Right hindlimb (tissue), 1 donor: ENCODE measurements around the gene XYLT2.

Experiments
- DNase-seq: peaks from one replicate; pipeline ENCODE4 v3.0.0-alpha.2; 2018

Gene XYLT2

DNA sequence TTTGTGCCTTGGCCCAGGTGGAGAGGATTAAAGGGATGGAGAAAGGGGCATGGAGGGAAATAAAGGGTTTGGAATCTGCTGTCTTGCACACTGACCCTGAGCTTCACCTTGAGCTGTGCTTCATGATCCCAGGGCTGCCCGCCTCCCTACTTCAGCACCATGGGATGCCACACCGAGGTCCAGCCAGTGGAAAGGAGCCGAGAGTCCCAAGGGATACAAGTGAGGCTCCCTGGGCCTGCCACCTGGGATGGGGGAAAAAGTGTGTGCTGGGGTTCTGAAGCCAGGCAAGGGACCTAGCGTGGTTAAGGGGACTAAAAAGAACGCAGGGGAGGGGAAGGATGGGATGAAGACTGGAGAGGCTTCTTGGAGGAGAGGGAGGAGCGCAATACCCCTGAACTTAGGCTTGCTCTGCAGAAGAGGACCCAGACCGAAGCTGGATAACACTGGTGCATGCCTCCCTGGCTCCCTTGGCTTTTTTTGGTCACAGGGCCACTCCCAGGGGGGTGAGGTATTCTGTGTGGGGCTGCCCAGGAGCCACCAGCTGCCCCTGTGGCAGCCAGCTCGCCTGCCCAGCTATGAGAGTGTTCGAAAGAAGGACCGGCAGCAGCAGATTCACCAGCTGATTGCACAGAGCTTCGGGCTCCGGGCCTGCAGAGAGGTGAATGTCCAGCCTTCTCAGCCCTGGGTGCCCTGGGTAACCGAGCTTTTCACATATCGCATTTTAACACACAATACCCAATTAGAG is 19.9 kb downstream of the XYLT2 start:
- no peak for DNase-seq

DNA sequence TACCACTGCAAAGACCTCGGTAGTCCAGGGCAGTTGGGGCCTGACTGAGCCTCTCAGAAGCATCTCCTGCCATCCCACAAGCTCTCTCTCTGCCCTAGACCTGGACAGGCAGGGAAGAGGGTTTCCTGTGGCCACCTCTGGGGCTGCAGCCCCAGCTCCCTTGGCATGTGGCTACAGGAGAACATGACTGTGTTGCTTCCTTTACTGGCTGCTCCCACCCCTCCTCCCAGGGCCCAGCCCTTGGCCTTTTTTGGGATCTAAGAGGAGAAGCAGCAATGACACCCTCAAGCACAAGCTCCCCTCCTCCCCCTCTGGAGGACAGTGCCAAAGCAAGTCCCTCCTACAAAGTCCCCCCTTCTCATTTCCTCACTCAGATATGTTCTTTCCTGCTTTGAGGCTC is 21.5 kb downstream of the XYLT2 start:
- DNase-seq, result no peak

DNA sequence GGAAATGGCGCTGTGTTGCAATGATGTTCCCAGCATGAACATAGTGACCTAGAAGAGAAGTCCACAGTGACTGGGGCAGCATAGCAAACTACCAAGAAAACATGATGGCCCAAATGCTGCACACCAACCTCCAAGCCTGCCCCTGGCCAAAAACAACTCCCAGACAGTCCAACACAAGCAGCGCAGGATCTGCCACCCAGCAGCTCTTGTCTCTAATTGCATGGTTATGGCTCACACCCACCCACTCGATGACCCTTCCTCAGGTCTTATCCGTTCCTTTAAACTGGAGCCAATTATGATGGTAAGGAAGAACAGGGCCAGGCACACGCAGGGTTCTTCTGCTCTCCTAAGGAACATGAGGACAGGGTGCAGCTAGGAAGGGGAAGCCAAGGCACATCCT is 24.1 kb downstream of the XYLT2 start:
- DNase-seq, result no peak

DNA sequence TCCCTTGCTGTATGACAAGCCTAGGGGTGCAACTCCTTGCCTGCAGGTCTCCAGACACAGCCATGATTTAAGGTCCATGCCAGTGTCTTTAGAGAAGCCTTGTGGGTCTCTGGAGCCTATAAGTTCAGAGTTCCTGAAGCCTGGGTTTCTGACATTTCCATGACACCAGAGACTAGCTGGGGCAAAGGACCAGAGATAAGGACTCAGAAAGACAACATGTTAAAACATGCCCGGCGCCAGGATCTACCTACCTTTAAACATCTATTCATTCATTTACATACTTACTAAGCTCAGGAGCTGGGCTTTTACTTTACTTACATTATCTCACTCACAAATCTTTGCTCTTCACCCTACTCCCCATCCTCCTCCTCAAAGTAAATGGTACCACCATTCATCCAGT is 25.6 kb downstream of the XYLT2 start:
- no peak for DNase-seq

DNA sequence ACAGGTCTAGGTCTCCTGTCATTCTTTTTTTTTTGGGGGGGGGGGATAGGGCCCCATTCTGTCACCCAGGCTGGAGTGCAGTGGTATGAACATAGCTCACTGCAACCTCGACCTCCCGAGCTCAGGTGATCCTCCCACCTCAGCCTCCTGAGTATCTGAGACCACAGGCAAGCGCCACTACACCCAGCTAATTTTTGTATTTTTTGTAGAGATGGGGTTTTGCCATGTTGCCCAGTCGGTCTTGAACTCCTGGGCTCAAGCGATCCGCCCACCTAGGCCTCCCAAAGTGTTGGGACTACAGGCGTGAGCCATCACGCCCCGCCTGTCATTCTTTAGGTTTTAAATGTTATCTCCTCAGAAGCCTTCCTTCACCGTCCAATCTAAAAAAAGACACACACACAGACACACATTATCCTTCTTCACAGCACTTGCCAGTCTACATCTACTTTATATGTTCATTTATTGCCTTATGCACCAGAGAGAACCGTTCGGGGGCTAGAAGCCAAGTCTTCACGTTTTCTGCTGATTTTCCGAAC is 26.4 kb downstream of the XYLT2 start:
- DNase-seq, result no peak

DNA sequence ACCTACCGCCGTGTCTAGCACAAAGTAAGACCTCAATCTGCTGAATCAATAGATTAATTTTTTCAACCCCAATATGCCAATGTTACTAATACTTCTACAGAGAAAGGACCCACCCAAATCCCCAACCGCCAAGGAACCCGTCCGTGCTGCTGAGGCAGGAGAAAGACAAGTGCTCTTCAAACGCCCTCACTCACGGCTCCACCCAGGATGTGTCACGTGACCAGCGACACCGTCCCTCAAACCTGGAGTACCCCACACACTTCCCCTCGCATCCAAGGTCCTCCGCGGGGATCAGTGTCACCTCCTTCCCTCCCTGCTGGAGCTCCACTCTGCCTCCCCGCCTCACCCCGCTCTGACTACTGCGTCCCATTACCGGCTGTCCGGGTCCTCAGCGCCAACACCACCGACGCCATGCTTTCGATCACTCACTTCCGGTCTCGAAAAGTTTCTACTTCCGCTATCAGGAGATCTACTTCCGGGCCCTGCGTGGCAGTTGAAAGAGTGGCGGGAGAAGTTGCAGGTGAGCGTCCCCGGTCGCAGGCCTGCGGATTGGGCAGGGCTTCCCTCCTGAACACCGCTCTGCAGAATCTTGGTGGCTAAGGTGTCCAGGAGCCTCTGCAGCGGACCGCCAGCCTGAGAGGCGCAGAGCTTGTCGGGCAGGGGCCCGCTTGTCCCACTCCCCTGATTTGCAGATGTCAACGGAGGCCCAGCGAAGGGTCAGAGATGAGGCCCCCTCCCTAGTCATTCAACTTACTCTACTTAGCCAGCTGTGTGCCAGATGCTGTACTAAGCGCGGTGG is 27.0 kb downstream of the XYLT2 start, which contains the start of the genes EME1 and MRPL27:
Gene EME1 (plus strand): TSS at position 472 of the 799 bp plus-strand sequence. CDS start 1,980 bp downstream, outside the sequence.
Gene MRPL27 (minus strand): TSS at position 427 of the 799 bp plus-strand sequence. CDS start 14 bp downstream, at position 413.
- peak; percentile 93 for DNase-seq

DNA sequence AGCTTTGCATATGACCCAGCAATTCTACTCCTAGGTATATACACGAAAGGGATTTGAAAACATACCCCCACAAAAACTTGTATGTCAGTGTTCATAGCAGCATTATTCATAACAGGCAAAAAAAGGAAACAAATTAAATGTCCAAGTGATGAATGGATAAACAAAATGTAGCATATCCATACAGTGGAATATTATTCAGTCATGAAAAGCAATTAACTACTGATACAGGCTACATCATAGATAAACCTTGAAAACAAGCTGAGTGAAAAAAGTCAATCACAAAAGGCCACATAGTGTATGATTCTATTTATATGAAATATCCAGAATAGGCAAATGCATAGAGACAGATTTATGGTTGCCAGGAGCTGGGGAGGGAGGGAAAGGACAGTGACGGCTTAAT is 27.8 kb downstream of the XYLT2 start:
- DNase-seq, result no peak

DNA sequence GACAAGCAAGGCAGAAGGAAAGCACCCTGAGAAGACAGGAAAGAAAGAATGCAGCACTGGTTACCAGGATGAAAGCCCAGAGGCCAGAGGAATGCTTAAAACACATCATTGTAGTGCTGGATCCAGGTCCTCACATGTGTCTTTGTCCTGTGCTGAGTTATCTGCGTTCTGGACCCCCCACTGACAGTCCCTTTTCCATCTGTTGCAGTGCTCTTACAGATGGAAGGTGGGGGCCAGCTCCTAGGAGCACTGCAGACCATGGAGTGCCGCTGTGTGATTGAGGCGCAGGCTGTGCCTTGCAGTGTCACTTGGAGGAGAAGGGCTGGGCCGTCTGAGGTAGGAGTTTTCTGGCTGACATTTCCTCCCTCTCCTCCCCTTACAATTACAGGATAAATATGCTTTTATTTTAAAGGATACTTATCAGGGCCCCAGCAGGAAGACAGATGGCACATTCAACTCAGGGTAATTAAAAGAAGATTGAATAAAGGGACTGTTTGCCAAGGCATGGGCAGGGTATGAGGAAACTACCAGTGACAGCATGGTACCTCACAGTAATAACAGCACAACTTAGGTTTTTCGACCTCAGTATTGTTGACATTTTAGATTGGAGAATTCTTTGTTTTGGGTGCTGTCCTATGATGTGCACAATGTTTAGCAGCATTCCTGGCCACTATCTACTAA is 30.1 kb downstream of the XYLT2 start:
- DNase-seq, result no peak

DNA sequence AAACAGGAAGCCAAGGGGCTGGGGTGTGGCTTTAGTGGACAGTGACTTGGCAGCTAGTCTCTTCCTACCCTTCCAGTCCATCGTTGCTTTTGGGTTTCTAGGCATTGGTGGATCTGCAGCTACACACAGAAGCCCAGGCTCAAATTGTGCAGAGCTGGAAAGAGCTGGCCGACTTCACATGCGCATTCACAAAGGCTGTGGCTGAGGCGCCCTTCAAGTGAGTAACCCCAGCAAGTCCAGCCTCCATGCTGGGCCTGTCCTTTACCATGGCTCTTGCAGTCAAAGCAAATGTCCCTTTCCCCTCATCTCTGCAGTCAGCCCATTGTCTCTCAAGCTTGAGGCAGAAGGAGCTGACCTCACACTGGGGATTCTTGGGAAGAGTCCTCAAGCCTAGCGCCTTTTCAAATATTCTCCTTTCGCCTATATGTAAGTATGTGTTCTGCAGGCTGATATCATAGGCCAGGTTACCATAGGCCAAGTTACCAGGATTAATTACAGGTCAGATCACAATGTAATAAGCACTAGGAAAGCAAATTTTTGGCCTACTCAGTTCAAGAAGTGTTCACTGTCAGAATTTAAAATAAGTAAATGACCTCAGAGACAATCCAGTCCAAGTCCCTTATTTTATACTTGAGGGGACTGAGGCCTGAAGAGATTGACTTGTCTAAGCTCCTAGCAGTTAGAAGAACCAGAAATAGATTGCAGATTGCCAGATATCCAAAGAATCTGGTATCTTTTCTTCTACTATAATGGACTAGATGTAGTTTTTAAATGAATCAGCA is 33.6 kb downstream of the XYLT2 start:
- no peak for DNase-seq

DNA sequence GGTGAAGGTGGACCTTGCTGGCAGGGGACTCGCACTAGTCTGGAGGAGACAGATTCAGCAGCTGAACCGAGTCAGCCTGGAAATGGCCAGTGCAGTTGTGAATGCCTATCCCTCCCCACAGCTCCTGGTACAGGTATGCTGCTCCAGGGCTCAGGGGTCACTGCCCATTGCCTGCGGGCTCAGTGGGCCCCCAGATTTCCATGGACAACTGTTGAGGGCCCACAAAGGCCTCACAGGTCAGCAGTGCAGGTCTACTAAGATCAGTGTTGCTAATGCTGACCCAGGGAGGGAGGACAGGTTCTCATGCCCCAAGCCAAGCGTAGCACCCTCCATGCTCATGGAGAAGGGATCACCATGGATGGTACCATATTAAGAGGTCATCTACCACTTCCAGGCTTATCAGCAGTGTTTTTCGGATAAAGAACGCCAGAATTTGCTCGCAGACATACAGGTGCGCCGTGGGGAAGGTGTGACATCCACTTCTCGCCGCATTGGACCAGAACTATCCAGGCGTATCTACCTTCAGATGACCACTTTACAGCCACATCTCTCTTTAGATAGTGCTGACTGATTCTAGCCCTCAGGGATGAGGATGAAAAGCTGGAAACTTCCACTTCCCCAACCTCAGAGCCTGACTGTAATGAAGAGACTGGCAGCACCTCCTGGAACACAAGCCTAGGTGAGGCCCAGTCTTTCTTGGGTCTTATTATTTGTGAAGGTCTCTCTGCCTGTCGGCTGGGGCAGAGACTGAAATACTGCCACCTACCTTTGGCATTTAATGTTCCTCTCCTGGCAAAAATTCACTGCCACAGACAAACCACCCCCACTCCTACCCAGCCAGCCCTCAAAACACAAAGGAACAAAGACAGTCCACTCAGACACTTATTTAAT is 34.7 kb downstream of the XYLT2 start:
- DNase-seq, result no peak

DNA sequence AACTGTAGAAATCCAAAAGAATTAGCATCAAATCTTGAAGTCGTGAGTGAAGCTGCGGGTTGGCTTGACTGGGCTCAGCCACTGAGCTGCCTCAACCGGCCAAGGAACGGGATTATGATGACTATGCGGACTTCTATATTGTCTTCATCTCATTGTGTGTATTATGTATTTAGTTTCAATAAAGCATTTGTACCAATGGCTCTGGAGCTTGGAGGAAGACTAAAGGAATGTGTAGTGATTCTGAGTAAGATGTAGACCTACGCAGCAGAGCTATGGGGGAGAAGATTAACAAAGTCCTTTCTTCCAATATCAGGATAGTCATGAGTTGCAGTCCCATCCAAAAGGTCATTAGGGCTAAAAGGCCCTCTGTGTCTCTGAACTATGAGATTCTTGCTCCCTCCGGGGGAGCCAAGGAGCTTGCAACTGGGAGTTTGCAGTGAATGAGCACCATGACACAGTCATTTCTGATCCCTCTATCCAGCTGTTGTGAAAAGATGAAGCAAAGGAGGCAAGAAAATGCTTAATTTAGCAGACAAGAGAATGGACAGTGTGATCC is 35.4 kb downstream of the XYLT2 start:
- no peak for DNase-seq

DNA sequence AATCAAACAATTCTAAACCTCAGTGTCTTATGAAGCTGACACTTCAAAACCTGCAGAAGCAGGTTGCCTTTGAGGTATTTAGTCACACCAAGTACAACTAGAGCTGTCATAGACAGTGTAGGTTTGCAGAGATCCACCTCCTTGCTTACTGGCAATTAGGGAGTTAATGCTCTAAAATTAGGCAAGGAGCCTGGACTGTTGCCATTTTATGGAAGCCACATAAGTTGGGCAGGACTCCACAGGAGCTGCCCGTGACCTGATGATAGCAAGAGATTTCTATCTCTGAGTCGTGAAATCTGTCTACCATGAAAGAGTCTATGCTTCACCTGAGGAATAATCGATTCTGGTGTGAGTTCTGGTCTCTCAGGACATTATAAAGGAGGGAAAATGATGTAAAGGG is 36.0 kb downstream of the XYLT2 start:
- DNase-seq, result no peak

DNA sequence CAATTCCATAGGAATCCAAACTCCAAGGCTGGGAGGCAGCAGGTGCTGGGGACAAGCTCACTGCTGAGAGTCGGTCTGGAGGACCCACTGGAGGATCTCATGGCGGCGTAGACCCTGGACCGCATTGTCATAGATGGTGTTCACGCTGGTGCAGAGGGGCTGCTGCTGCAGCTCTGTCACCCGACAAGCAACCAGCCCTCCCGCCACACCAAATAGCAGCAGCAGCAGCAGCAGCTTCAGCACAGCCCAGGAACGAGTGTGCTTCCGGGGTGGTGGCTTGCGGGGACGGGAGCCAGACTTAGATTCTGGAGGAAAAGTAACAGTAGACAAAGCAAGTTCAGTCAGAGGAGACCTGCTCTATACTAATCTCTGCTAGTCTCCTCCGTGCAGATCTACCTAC is 37.0 kb downstream of the XYLT2 start:
- DNase-seq, result no peak

DNA sequence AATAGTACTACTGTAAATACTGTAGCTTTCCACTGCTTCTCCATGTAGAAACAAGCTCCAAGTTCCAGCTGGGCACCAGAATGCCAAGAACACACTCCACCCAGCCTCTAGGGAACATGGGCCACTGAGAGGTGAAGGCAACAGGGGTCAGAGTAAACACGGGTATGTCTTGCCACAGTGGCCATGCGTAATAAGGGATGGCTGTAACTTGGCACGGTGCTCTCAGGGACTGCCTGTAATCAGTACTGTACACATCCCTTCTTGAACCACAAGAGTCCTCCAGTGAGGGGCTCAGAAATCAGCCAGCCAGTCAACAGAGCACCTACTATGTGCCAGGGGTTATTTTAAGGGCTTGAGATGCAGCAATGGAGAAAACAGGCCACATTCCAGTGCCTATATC is 40.6 kb downstream of the XYLT2 start:
- DNase-seq, result peak; percentile 52

DNA sequence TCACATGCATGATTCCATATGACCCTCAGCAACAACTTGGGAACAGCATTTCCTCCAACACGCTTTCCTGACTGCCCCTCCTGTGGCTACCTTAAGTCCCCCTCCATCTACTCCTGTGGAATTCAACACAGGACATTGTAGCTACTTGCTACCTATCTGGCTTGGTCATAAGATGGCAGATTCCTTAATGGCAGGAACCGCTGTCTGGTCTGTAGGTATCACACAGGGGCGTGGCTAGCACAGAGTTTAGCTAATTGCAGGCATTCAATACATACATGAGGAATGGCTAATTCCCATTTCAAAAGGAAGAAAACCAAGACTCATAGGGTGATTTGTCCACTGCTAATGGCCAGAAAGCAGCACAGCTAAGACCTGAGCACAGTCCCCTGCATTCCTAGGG is 42.8 kb downstream of the XYLT2 start:
- DNase-seq, result no peak

DNA sequence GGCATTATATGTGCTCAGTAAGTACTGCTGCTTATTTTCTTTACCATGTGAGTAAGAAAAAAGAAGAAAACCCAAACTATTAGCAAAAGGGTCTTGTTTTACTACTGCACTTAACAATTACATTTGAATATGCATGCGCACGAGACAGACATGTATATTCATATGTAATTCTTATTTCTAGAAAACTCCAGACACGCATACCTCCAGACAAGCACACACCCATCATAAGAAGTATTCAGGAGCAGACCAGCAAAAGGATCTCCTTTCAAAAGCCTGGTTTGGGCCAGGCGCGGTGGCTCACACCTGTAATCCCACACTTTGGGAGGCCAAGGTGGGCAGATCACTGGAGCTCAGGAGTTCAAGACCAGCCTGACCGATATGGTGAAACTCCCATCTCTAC is 43.6 kb downstream of the XYLT2 start:
- no peak for DNase-seq

DNA sequence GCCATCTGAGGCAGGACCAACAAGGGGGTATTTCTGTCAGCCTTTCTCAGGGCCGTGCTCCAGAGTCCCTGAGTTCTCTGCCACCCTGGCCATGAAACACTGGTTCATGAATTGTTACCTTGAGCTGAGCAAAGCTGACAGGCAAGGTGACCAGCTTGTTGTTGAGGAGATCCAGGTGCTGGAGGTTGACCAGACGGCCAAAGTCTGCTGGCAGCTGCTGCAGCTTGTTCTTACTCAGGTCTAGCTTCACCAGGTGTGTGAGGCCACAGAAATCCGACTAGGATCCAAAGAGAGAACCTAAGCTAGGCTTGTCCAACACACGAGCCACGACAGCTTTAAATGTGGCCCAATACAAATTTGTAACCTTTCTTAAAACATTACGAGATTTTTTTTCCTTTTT is 46.7 kb downstream of the XYLT2 start:
- DNase-seq, result no peak

DNA sequence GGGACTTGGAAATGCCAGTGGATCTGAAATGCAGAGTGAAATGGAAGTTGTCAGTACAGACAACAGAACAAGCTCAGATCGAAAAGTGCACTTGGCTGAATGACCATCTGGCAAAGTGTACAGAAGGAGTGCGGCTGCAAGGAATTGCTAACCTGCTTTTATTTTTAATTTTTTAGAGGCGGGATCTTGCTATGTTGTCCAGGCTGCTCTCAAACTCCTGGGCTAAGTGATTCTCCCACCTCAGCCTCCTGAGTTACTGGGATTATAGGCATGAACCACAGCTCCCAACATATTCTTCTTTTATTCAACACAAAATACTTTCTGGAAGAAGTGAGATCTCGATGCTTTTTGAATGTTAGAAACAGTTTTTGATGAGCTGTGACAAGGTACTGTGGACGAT is 47.8 kb downstream of the XYLT2 start:
- DNase-seq, result no peak

DNA sequence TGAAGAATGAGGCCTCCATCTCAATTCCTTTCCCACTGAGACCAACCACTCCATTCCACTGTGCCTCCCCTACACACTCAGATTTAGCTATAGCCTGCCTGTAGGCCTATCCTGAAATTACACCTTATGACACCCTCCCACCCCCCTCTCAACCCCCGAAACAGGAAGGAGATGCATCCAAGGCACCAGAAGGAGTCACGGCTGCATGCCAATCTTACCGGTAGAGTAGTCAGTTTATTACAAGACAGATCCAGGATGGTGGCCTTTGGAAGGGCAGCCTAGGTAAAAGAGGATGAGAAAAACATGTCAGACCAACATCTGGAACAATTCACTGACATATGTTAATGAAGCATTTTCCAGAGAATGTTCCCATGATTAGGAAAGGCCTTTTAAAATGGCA is 48.8 kb downstream of the XYLT2 start:
- no peak for DNase-seq

DNA sequence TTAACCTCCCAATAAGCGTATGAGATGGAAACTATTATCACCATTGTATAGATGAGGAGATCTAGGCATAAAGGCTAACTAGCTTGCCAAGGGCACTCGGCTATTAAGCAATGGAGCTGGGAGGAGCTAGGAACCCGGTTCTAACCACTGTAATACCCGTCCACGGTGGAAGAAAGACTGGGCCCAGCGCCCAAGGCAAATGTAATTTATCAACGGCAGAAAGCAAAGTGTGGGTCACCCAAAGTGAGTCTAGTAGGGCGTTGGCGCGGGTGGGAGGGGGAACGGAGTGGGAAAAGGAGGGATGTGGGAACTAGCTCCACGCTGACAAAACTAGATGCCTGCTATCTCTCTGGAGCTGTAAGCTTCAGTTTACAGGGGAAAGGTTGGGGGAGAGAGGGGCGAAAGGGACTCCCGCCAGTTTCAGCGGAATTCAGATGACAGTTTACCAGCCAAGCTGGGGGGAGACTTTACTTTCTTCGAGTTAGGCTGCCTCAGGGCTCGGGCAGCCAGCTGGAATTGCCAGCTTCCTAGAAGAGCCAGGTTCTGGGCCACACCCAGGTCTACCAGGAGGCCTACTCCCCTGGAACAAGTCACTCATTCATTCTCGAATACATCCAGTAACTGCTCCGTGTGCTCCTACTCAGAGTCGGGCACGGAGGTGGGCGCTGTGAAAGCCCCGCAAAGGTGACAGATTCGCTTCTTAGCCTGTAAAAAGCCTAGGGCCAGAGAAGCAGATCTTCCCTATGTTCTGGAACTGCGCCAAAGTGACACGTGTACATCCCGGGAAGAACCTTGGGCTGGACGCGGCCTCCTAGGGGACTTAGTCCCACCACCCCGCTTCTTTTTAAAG is 50.6 kb downstream of the XYLT2 start:
- peak; percentile 53 for DNase-seq
